ENCODE results near the gene CA12.
"Not testable (repeated sequence)": the region's sequence is repeated elsewhere in the genome, so short reads cannot be mapped to it uniquely, and the experiment has no call there.

The CA12 gene

GRCh38 chr15:63422891-63423590 lies 41.4 kb upstream of the CA12 start:
- DNase-seq (ENCODE audit: low spot score) (no peak), ATAC-seq (ENCODE audit: low read depth) (no peak)
- H3K27ac ChIP-seq (ENCODE audit: poor library complexity, severe bottlenecking), result no peak overlapping the region
- no peaks in the 10 kb centered on the region for H3K4me1 ChIP-seq (ENCODE audit: insufficient read depth, poor library complexity, severe bottlenecking)
- H3K36me3 ChIP-seq (ENCODE audit: low read depth), result no peaks in the 10 kb centered on the region
- no peaks in the 10 kb centered on the region for H3K9me3 ChIP-seq (ENCODE audit: severe bottlenecking)
- no peak for TF ChIP-seq CTCF (IDR thresholded peaks at IDR 0.05; ENCODE audit: poor library complexity, severe bottlenecking)
- H3K4me3 ChIP-seq (ENCODE audit: severe bottlenecking), result no peak overlapping the region
- no peaks in the 10 kb centered on the region for H3K27me3 ChIP-seq (ENCODE audit: insufficient read depth, poor library complexity, severe bottlenecking)

- no peaks in the 10 kb centered on the region for H3K9me3 ChIP-seq (ENCODE audit: severe bottlenecking)
- H3K4me3 ChIP-seq (ENCODE audit: severe bottlenecking), result no peak overlapping the region
- no peak for TF ChIP-seq CTCF (IDR thresholded peaks at IDR 0.05; ENCODE audit: poor library complexity, severe bottlenecking)
- no peak overlapping the region for H3K27ac ChIP-seq (ENCODE audit: poor library complexity, severe bottlenecking)
- no peak for ATAC-seq (ENCODE audit: low read depth)
- no peak for DNase-seq (ENCODE audit: low spot score)
- H3K36me3 ChIP-seq (ENCODE audit: low read depth), result no peaks in the 10 kb centered on the region
- no peaks in the 10 kb centered on the region for H3K4me1 ChIP-seq (ENCODE audit: insufficient read depth, poor library complexity, severe bottlenecking)
- H3K27me3 ChIP-seq (ENCODE audit: insufficient read depth, poor library complexity, severe bottlenecking), result no peaks in the 10 kb centered on the region
Observed at GRCh38 chr15:63421433-63421832, 39.8 kb upstream of the CA12 start.

- ATAC-seq (ENCODE audit: low read depth) (no peak), DNase-seq (ENCODE audit: low spot score) (no peak)
- Histone ChIP-seq H3K27ac (ENCODE audit: poor library complexity, severe bottlenecking) (no peak overlapping the region), H3K4me3 (ENCODE audit: severe bottlenecking) (no peak overlapping the region), H3K4me1 (ENCODE audit: insufficient read depth, poor library complexity, severe bottlenecking) (no peaks in the 10 kb centered on the region), H3K27me3 (ENCODE audit: insufficient read depth, poor library complexity, severe bottlenecking) (no peaks in the 10 kb centered on the region), H3K9me3 (ENCODE audit: severe bottlenecking) (no peaks in the 10 kb centered on the region), H3K36me3 (ENCODE audit: low read depth) (no peaks in the 10 kb centered on the region)
- TF ChIP-seq CTCF (IDR thresholded peaks at IDR 0.05; ENCODE audit: poor library complexity, severe bottlenecking), result no peak
Observed at GRCh38 chr15:63420333-63420747, 38.7 kb upstream of the CA12 start.

GRCh38 chr15:63418811-63419210 lies 37.2 kb upstream of the CA12 start:
- Histone ChIP-seq H3K4me3 (ENCODE audit: severe bottlenecking) (no peak overlapping the region), H3K27me3 (ENCODE audit: insufficient read depth, poor library complexity, severe bottlenecking) (no peaks in the 10 kb centered on the region), H3K36me3 (ENCODE audit: low read depth) (no peaks in the 10 kb centered on the region), H3K4me1 (ENCODE audit: insufficient read depth, poor library complexity, severe bottlenecking) (no peaks in the 10 kb centered on the region), H3K27ac (ENCODE audit: poor library complexity, severe bottlenecking) (no peak overlapping the region), H3K9me3 (ENCODE audit: severe bottlenecking) (no peaks in the 10 kb centered on the region)
- DNase-seq (ENCODE audit: low spot score), result no peak
- no peak for ATAC-seq (ENCODE audit: low read depth)
- no peak for TF ChIP-seq CTCF (IDR thresholded peaks at IDR 0.05; ENCODE audit: poor library complexity, severe bottlenecking)

- no peak overlapping the region for H3K27ac ChIP-seq (ENCODE audit: poor library complexity, severe bottlenecking)
Observed at GRCh38 chr15:63417721-63418120, 36.1 kb upstream of the CA12 start.

GRCh38 chr15:63417274-63417673 lies 35.6 kb upstream of the CA12 start:
- DNase-seq (ENCODE audit: low spot score); ATAC-seq (ENCODE audit: low read depth); H3K27ac ChIP-seq (ENCODE audit: poor library complexity, severe bottlenecking); H3K4me1 ChIP-seq (ENCODE audit: insufficient read depth, poor library complexity, severe bottlenecking); H3K36me3 ChIP-seq (ENCODE audit: low read depth); H3K9me3 ChIP-seq (ENCODE audit: severe bottlenecking); H3K27me3 ChIP-seq (ENCODE audit: insufficient read depth, poor library complexity, severe bottlenecking): not testable (repeated sequence)
- H3K4me3 ChIP-seq (ENCODE audit: severe bottlenecking), result peak overlapping the region; percentile 1

More at GRCh38 chr15:63417721-63418120, 36.1 kb upstream of the CA12 start:
- ATAC-seq (ENCODE audit: low read depth) (no peak), DNase-seq (ENCODE audit: low spot score) (no peak)
- Histone ChIP-seq H3K4me3 (ENCODE audit: severe bottlenecking) (no peak overlapping the region), H3K27me3 (ENCODE audit: insufficient read depth, poor library complexity, severe bottlenecking) (no peaks in the 10 kb centered on the region), H3K9me3 (ENCODE audit: severe bottlenecking) (no peaks in the 10 kb centered on the region), H3K36me3 (ENCODE audit: low read depth) (no peaks in the 10 kb centered on the region), H3K4me1 (ENCODE audit: insufficient read depth, poor library complexity, severe bottlenecking) (no peaks in the 10 kb centered on the region)
- TF ChIP-seq CTCF (IDR thresholded peaks at IDR 0.05; ENCODE audit: poor library complexity, severe bottlenecking), result no peak
